Heart right ventricle (tissue), 16 donors: ENCODE measurements around the gene ABCA13. TPM values are rescaled to one million over a fixed set of nuclear protein-coding genes. Genes with fewer than 3 reads are reported as not detected.

ENCODE experiments used
- ATAC-seq, 8 donors: fragments of 200-7000 bp; cut with Tn5 transposase; one replicate each; pipeline ENCODE4 v1.9.1; 2020; ENCODE audit warnings: mild to moderate bottlenecking in 8 of 8, moderate library complexity in 8 of 8, moderate number of reproducible peaks in 1 of 8
- DNase-seq, 2 donors: peaks; one replicate each; pipeline ENCODE4 v3.0.0-alpha.2; 2020
- H3K27ac ChIP-seq, 10 donors: fragments of 200-600 bp; sonication (generic) in 2 of 10; one replicate each; pipeline versions ENCODE4 v1.5.0 to v1.8.0; 2020 to 2022; ENCODE audit warnings: mild to moderate bottlenecking in 3 of 10
- H3K27me3 ChIP-seq, 7 donors: fragments of 200-600 bp; one replicate each; pipeline ENCODE4 v1.8.0; 2021 to 2022; ENCODE audit warnings: mild to moderate bottlenecking in 2 of 7
- H3K36me3 ChIP-seq, 9 donors: fragments of 200-600 bp; sonication (generic) in 1 of 9; one replicate each; pipeline versions ENCODE4 v1.5.0 to v1.8.0; 2020 to 2022; ENCODE audit warnings: mild to moderate bottlenecking in 2 of 9
- H3K4me1 ChIP-seq, 9 donors: fragments of 200-600 bp; sonication (generic) in 1 of 9; one replicate each; pipeline versions ENCODE4 v1.5.0 to v1.8.0; 2020 to 2022; ENCODE audit warnings: mild to moderate bottlenecking in 4 of 9
- H3K4me3 ChIP-seq, 10 donors: fragments of 200-600 bp; sonication (generic) in 2 of 10; one replicate each; pipeline versions ENCODE4 v1.5.0 to v1.8.0; 2020 to 2022; ENCODE audit warnings: mild to moderate bottlenecking in 7 of 10, moderate library complexity in 2 of 10
- H3K9me3 ChIP-seq, 11 donors: fragments of 200-600 bp in 10 of 11; sonication (generic) in 2 of 11; one replicate each; pipeline versions ENCODE4 v1.5.0 to v1.8.0; 2013 to 2022; ENCODE audit warnings: mild to moderate bottlenecking in 2 of 11, control low read depth in 1 of 11, moderate library complexity in 1 of 11
- WGBS, 2 donors: extraction: QIAGEN DNeasy Blood & Tissue Kit; methylation state at CpG; one replicate each; pipeline ENCODE4 v1.1.7; 2013; ENCODE audit warnings: inconsistent platforms in 1 of 2; 5-methylcytosine and 5-hydroxymethylcytosine counted together
- intact Hi-C, 10 donors: fragments of 100-400 bp; cut with DNase I; formaldehyde crosslinking; loops; one replicate each; pipeline versions ENCODE4 v1.11.1 to v1.14.2; 2022
- polyA plus RNA-seq, 2 donors: library from polyadenylated mRNA; stranded (reverse); fragments of 200-250 nt; gene quantifications; one replicate each; pipeline ENCODE4 v1.2.3, GENCODE V29; 2013
- total RNA-seq, 10 donors: library from RNA; stranded (reverse); fragmentation: NEBNext Ultra II Directional in 3 of 10; extraction: Animal tissue kit (Norgen Biotek cat#: 25700) in 3 of 10; gene quantifications; one replicate each; pipeline versions ENCODE4 v1.2.1 to v1.2.4, GENCODE V29; 2021 to 2023
- TF ChIP-seq, protein P1 (sequence below), 9 donors: fragments of 200-600 bp; sonication (generic) in 2 of 9; IDR thresholded peaks; one replicate each; pipeline versions ENCODE4 v1.5.0 to v1.8.0; 2021 to 2022; ENCODE audit warnings: antibody characterized with exemption in 9 of 9, mild to moderate bottlenecking in 5 of 9, moderate library complexity in 1 of 9
- donor health status: Arrhythmogenic right ventricular cardiomyopathy.
- donor health status: ischemic (EF 13 %, LVEDD 7.1; RV severe dilation, severe dysfunction).
- donor health status: healthy with polysubstance abuse.
- donor health status: DM: no; HTN: yes; CAD: no.
- donor health status: DM: no; HTN: no; CAD: no.
- donor health status: ischemic (EF 25% LVEDD 6.9; RV normal size, moderate dysfunction).
- donor health status: ischemic (EF 25% LVEDD 5.7; RV mildly dilated, moderate dysfunction).
- donor health status: healthy.
- donor health status: DM: yes; HTN: yes; CAD: no.
- donor health status: Ischemic cardiomyopathy.
- donor health status: ischemic (EF 35%, LVEDD 5.7; RV mildly dilated, moderate dysfunction).
- donor health status: nonischemic (EF 11% LVEDD 7.7; RV severe dilation, severe dysfunction).
- donor health status: DM: yes; HTN: yes; CAD: no.
- donor health status: PGD.
- donor health status: ischemic (EF 29% LVEDD 5.4; RV normal size, mild dysfunction).
- donor health status: nonischemic (EF 23%, LVEDD 6.1; RV moderate dilation, normal function).

The ABCA13 gene
- total and polyA plus RNA-seq, 12 donors, result 0.01 to 0.37 (median 0.06) TPM; not detected in 1

DNA sequence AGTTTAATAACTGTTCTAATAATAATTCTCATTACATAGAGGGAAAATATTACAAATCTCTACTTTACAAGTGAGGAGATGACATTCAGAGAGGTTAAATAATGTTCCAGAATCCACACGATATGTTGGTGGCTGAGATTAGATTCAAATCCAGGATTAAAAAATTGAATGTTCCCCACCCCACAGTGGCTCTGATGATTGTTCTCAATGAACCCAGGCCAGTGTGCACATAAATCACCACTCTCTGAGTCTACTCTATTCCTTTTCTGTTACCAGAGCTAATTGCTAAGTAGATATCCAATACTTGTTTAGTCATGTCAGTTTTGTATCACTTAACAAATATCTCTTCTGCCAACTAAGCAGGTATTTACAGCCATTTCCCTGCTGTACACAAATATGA lies 281.0 kb downstream of the ABCA13 start:
- H3K27me3 ChIP-seq, result peaks cover 0 to 3% (median 0%) of the 10 kb centered on the region in 7 donors
- H3K36me3 ChIP-seq, result no peaks in the 10 kb centered on the region
- no peaks in the 10 kb centered on the region for H3K4me1 ChIP-seq
- no peak overlapping the region for H3K27ac ChIP-seq
- no peaks in the 10 kb centered on the region for H3K9me3 ChIP-seq
- intact Hi-C loops, result no loop called here
- no peak overlapping the region for H3K4me3 ChIP-seq
- 80 to 81% methylated on average over 1 of the region's 1 CpG for WGBS, 2 donors
- ATAC-seq, result no peak
- TF ChIP-seq, protein P1, sequence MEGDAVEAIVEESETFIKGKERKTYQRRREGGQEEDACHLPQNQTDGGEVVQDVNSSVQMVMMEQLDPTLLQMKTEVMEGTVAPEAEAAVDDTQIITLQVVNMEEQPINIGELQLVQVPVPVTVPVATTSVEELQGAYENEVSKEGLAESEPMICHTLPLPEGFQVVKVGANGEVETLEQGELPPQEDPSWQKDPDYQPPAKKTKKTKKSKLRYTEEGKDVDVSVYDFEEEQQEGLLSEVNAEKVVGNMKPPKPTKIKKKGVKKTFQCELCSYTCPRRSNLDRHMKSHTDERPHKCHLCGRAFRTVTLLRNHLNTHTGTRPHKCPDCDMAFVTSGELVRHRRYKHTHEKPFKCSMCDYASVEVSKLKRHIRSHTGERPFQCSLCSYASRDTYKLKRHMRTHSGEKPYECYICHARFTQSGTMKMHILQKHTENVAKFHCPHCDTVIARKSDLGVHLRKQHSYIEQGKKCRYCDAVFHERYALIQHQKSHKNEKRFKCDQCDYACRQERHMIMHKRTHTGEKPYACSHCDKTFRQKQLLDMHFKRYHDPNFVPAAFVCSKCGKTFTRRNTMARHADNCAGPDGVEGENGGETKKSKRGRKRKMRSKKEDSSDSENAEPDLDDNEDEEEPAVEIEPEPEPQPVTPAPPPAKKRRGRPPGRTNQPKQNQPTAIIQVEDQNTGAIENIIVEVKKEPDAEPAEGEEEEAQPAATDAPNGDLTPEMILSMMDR (IDR thresholded peaks at IDR 0.05), result no peak
- no peak for DNase-seq

DNA sequence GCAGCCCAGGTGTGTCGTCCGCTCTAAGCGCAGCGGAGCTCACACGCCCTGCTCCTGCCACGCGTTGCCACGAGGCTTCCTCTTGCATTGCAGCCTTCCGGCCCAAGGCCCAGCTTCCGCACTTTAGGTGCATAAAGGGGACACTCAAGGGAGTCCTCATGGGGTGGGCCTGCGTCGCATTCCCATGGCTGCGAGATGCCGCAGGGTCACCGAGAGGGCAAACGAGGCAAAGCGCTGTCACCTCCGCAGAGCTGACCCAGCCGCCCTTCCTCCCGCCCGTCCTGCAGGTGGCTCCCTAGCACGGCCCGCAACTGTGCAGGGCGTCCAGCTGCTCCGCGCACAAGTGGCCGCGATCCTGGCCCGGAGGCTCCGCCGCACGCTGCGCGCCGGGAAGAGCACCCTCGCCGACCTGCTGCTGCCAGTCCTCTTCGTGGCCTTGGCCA lies 283.5 kb downstream of the ABCA13 start:
- no peaks in the 10 kb centered on the region for H3K4me1 ChIP-seq
- no peak for DNase-seq
- H3K4me3 ChIP-seq, result no peak overlapping the region
- ATAC-seq, result peak in 2 of 8 donors; percentile 38
- no peaks in the 10 kb centered on the region for H3K9me3 ChIP-seq
- WGBS, 2 donors, result 82 to 87% methylated on average over 37 to 38 of the region's 38 CpGs
- no peak overlapping the region for H3K27ac ChIP-seq
- intact Hi-C loops, result no loop called here
- H3K36me3 ChIP-seq, result no peaks in the 10 kb centered on the region
- no peaks in the 10 kb centered on the region for H3K27me3 ChIP-seq
- TF ChIP-seq, protein P1 (IDR thresholded peaks at IDR 0.05), result no peak

- intact Hi-C loops, result no loop called here
- H3K27ac ChIP-seq, result no peak overlapping the region
- H3K36me3 ChIP-seq, result no peaks in the 10 kb centered on the region
- no peak for DNase-seq
- TF ChIP-seq, protein P1 (IDR thresholded peaks at IDR 0.05), result no peak
- no peak overlapping the region for H3K4me3 ChIP-seq
- no peak for ATAC-seq
- WGBS, 2 donors, result 88 to 91% methylated on average over 17 of the region's 17 CpGs
- H3K27me3 ChIP-seq, result peaks cover 0 to 3% (median 0%) of the 10 kb centered on the region in 7 donors
- no peaks in the 10 kb centered on the region for H3K4me1 ChIP-seq
- no peaks in the 10 kb centered on the region for H3K9me3 ChIP-seq
Measured at GRCh38 chr7:48455363-48455762, 284.1 kb downstream of the ABCA13 start.

GRCh38 chr7:48458701-48459524 lies 287.7 kb downstream of the ABCA13 start:
- Histone ChIP-seq H3K36me3 (no peaks in the 10 kb centered on the region), H3K9me3 (no peaks in the 10 kb centered on the region), H3K27me3 (peaks cover 0 to 3% (median 0%) of the 10 kb centered on the region in 7 donors), H3K4me1 (no peaks in the 10 kb centered on the region), H3K27ac (no peak overlapping the region), H3K4me3 (no peak overlapping the region)
- TF ChIP-seq, protein P1 (IDR thresholded peaks at IDR 0.05), result no peak
- ATAC-seq (no peak), DNase-seq (no peak)
- WGBS, 2 donors, result 68 to 77% methylated on average over 4 of the region's 4 CpGs
- intact Hi-C loops, result no loop called here
